ENCODE results near the gene DEFB115.

- TF ChIP-seq, protein P1, sequence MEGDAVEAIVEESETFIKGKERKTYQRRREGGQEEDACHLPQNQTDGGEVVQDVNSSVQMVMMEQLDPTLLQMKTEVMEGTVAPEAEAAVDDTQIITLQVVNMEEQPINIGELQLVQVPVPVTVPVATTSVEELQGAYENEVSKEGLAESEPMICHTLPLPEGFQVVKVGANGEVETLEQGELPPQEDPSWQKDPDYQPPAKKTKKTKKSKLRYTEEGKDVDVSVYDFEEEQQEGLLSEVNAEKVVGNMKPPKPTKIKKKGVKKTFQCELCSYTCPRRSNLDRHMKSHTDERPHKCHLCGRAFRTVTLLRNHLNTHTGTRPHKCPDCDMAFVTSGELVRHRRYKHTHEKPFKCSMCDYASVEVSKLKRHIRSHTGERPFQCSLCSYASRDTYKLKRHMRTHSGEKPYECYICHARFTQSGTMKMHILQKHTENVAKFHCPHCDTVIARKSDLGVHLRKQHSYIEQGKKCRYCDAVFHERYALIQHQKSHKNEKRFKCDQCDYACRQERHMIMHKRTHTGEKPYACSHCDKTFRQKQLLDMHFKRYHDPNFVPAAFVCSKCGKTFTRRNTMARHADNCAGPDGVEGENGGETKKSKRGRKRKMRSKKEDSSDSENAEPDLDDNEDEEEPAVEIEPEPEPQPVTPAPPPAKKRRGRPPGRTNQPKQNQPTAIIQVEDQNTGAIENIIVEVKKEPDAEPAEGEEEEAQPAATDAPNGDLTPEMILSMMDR (IDR thresholded peaks at IDR 0.05; ENCODE audit: low read length), result no peak
- TF ChIP-seq EZH2 (optimal IDR thresholded peaks at IDR 0.05; ENCODE audit: low read depth, low read length), result no peak
Measured at GRCh38 chr20:31236953-31237352, 20.5 kb upstream of the DEFB115 start.

Data from MM.1S (cell line).